Bronchial epithelial cell (primary cell): ENCODE measurements around the gene ADGRG1. TPM values are rescaled to one million over a fixed set of nuclear protein-coding genes. Genes with fewer than 3 reads are reported as not detected.

Source experiments
- DNase-seq: peaks from one replicate; pipeline ENCODE4 v3.0.0-alpha.2; 2010; ENCODE audit warnings: low read depth
- FAIRE-seq: peaks from 2 replicates; lab custom pipeline; 2011; peaks lifted over from hg19 to GRCh38; lab: Jason Lieb, UNC
- H3K27me3 ChIP-seq: 2 replicates; pipeline ENCODE4 v1.5.1; 2011; ENCODE audit warnings: low read length; ENCODE audit not compliant: control insufficient read depth, insufficient read depth
- H3K36me3 ChIP-seq: 2 replicates; pipeline ENCODE4 v1.5.1; 2011; ENCODE audit warnings: low read length; ENCODE audit not compliant: control insufficient read depth, insufficient read depth
- H3K4me3 ChIP-seq: 2 replicates; pipeline ENCODE4 v1.5.1; 2011; ENCODE audit warnings: mild to moderate bottlenecking, low read depth, low read length, control low read depth
- total RNA-seq: library from RNA; depleted of rRNA; stranded (reverse); fragments of >200 nt; gene quantifications from 2 replicates; pipeline ENCODE4 v1.2.1, GENCODE V29; 2014
- TF ChIP-seq, protein P1 (sequence below): IDR thresholded peaks from 2 replicates; pipeline ENCODE4 v1.5.1; 2011; ENCODE audit warnings: mild to moderate bottlenecking, moderate library complexity, low read length, control low read depth, inconsistent platforms; ENCODE audit not compliant: insufficient read depth, severe bottlenecking

The ADGRG1 gene
- total RNA-seq, 1 donor from 2014 or later = 21.1 TPM

DNA sequence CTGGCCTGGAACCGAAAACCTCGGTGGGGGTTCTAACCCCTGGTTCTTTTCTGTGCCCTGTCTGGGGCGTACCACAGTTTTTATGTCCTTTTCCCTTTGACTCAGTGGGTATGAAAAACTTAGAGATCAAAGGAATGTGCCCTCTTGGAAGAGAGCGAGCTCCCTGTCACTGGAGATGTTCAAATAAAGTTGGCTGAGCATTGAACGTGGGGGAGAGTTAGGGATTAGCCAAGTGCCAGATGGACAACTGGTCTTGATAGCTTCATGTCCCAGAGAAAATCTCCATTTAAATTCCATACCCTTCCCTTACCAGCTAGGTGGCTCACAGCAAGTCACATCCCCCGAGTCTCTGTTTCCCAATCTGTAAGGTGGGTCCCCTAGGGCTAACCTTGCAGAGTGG, 9.5 kb downstream of the ADGRG1 start:
- H3K27me3 ChIP-seq = no peaks in the 10 kb centered on the region
- peak; percentile 64 for FAIRE-seq
- peaks cover 18% of the 10 kb centered on the region for H3K36me3 ChIP-seq
- no peak overlapping the region for H3K4me3 ChIP-seq
- no peak for DNase-seq
- TF ChIP-seq, protein P1, sequence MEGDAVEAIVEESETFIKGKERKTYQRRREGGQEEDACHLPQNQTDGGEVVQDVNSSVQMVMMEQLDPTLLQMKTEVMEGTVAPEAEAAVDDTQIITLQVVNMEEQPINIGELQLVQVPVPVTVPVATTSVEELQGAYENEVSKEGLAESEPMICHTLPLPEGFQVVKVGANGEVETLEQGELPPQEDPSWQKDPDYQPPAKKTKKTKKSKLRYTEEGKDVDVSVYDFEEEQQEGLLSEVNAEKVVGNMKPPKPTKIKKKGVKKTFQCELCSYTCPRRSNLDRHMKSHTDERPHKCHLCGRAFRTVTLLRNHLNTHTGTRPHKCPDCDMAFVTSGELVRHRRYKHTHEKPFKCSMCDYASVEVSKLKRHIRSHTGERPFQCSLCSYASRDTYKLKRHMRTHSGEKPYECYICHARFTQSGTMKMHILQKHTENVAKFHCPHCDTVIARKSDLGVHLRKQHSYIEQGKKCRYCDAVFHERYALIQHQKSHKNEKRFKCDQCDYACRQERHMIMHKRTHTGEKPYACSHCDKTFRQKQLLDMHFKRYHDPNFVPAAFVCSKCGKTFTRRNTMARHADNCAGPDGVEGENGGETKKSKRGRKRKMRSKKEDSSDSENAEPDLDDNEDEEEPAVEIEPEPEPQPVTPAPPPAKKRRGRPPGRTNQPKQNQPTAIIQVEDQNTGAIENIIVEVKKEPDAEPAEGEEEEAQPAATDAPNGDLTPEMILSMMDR = no peak

- TF ChIP-seq, protein P1 = no peak
- H3K36me3 ChIP-seq = peaks cover 18% of the 10 kb centered on the region
- DNase-seq (no peak), FAIRE-seq (no peak)
- no peak overlapping the region for H3K4me3 ChIP-seq
- H3K27me3 ChIP-seq = no peaks in the 10 kb centered on the region
Observed at GRCh38 chr16:57638381-57638780, 10.0 kb downstream of the ADGRG1 start.

DNA sequence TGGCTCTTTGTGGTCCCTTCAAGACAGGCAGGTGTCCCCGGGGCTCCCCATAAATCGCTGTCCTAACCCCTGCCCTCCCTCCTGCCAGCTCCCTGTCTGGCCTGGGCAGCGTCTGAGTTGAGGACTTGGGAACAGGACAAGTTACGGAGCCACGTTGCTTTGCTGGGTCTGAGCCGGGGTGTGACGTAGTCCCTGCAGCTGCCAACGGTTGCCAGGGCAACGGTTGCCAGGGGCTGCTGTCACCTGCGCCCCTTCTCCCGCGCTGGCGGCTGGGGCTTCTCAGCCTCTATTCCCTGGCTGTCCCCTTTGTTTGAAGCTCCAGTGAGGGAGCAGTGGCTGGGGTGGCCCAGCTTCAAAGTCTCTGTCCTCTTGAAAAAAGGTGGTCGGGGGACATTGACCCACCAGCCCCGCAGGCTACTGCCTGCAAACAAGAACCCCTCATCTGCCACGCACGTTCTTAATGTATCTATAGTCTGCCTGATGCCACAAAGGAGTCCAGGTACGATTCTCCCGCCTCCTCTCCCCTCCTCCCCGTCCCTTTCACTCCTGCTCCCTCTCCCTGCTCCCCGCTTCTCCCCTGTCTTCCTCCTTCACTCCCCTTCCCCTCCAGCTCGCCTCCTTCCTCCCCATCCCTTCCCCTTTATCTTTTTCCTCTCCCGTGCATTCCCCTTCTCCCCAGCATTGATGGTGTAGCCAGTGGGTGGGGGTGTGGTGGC, 10.9 kb downstream of the ADGRG1 start:
- DNase-seq (no peak), FAIRE-seq (no peak)
- Histone ChIP-seq H3K36me3 (peaks cover 19% of the 10 kb centered on the region), H3K27me3 (no peaks in the 10 kb centered on the region), H3K4me3 (no peak overlapping the region)
- TF ChIP-seq, protein P1 = no peak

DNA sequence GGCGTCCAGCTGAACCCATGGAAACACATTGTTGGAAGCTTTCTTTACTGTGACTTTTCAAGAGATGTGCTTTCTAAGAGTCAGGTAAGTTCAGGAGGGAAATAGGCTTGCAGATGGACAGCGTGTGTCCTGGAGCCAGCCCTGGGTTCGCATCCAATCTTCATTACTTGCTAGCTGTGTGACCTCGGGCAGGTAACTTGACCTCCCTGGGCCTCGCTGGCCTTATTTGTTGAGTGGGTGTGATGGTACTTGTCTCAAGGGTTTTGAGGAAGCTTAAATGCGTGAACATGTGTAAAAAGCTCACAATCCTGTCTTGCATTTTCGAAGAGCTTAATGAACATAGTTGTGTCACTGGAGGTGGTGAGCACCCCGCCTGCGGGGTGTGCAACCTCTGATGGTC, 11.8 kb downstream of the ADGRG1 start:
- DNase-seq = no peak
- Histone ChIP-seq H3K36me3 (peaks cover 20% of the 10 kb centered on the region), H3K27me3 (no peaks in the 10 kb centered on the region), H3K4me3 (no peak overlapping the region)
- no peak for FAIRE-seq
- TF ChIP-seq, protein P1 = no peak

DNA sequence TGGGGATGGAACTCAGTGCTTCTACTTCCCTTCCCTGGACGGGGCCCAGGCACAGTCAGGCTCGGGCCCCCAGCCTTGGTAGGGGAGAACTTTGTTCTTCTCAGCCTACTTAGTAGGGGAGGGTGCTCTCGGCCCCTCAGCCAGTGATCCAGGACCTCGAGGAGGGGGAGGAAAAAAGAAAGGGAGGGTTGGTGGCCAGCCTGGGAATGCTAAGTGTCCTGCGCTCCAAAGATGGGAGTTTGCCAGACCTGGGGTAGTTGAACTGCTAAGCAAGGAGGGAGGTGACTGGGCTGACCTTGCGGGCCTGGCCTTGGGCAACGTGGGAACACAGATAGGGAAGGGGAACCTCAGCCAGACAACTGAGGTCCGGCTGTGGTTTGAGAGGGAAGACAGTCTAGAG, 12.2 kb downstream of the ADGRG1 start:
- no peak for DNase-seq
- no peaks in the 10 kb centered on the region for H3K27me3 ChIP-seq
- no peak for FAIRE-seq
- no peak overlapping the region for H3K4me3 ChIP-seq
- TF ChIP-seq, protein P1 = no peak
- peaks cover 22% of the 10 kb centered on the region for H3K36me3 ChIP-seq
